OCI-LY1 (cell line): ENCODE results near the gene MYCT1.

ENCODE experiments used
- CTCF ChIP-seq: fragments of 200-600 bp; sonication (generic), shearing (Covaris generic); IDR thresholded peaks from 2 replicates; pipeline ENCODE4 v1.5.1; 2017; ENCODE audit warnings: mild to moderate bottlenecking, antibody characterized with exemption, low read length, moderate library complexity, mixed read lengths
- EZH2 ChIP-seq: fragments of 200-600 bp; sonication (generic), shearing (Covaris generic); IDR thresholded peaks from 2 replicates; pipeline ENCODE4 v1.8.0; 2017; ENCODE audit warnings: borderline replicate concordance, mixed run types, mild to moderate bottlenecking, antibody characterized with exemption, low read length, moderate library complexity, mixed read lengths

GRCh38 chr6:152700427-152700826 is 2.7 kb downstream of the MYCT1 start:
- TF ChIP-seq EZH2 (no peak), CTCF (no peak)
